ENCODE results near the gene LILRA5.

DNA sequence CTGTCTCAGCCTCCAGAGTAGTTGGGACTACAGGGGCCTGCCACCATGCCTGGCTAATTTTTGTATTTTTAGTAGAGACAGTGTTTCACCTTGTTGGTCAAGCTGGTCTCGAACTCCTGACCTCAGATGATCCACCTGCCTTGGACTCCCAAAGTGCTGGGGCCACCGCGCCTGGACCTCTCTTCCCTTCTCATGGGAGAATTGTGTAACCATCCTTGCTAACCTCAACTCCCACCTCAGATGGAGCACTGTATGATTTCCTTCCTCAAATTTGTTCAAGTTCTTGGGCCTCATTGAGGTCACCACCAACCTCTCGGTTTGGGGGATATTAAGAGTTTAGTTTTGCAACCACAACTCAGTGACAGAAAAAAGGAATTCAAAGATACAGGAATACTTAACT is 10.7 kb downstream of the LILRA5 start:
- TF ChIP-seq, protein P1, sequence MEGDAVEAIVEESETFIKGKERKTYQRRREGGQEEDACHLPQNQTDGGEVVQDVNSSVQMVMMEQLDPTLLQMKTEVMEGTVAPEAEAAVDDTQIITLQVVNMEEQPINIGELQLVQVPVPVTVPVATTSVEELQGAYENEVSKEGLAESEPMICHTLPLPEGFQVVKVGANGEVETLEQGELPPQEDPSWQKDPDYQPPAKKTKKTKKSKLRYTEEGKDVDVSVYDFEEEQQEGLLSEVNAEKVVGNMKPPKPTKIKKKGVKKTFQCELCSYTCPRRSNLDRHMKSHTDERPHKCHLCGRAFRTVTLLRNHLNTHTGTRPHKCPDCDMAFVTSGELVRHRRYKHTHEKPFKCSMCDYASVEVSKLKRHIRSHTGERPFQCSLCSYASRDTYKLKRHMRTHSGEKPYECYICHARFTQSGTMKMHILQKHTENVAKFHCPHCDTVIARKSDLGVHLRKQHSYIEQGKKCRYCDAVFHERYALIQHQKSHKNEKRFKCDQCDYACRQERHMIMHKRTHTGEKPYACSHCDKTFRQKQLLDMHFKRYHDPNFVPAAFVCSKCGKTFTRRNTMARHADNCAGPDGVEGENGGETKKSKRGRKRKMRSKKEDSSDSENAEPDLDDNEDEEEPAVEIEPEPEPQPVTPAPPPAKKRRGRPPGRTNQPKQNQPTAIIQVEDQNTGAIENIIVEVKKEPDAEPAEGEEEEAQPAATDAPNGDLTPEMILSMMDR (conservative IDR thresholded peaks at IDR 0.05), result no peak
- TF ChIP-seq ZFX (IDR thresholded peaks at IDR 0.05), result no peak

All from C4-2B (cell line).